ENCODE measurements around the gene BTG4.

BTG4 gene

DNA sequence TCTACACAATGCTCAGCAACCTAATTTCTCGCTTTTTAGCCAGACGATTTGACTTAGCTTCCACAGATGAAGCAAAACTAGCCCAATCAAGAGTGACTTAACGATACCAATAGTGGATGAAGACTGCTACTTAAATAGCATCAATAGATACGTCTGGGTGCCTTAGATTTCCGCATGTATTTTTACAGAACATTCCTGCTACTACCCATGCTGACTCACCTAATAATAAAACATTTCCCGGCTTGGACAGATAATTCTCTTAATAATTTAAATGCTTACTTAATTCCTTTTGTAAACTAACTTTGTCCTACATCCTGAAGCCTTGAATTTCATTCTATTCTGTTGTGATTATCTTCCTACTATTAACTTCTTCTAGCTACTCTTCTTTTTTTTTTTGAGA, 23.1 kb upstream of the BTG4 start:
- no peak for DNase-seq

DNA sequence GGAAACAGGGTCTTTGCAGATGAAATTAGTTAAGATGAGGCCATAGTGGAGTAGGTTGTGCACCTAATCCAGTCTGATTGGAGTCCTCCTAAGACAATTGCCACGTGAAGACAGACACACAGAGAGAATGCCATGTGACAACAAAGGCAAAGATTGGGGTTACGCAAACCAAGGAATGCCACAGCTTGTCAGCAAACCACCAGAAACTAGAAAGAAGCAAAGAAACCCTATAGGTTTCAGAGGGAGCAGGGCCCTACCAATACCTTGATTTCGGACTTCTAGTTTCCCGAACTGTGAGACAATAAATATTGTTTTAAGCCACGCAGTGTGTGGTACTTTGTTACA, 20.2 kb upstream of the BTG4 start:
- no peak for DNase-seq

- peak; percentile 97 for DNase-seq
Measured at GRCh38 chr11:111531687-111532364, 19.6 kb upstream of the BTG4 start.

DNA sequence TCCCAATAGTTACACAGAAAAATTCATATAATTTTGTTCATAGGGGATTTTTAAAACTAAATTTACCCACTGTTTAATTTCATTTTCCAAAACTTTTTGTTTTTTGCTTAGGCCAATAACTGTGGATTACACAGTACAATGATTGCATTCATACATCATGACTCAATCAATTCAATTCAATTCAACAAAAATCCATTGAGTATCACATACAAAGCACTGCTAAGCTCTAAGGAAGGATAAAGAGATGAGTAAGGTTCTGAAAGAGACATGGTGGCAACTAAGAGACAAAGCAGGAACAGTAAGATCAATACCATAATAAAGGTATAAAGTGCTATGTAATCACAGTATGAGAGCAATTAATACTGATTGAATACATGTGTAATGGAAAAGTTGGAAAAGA, 18.9 kb upstream of the BTG4 start:
- DNase-seq: peak; percentile 74

DNA sequence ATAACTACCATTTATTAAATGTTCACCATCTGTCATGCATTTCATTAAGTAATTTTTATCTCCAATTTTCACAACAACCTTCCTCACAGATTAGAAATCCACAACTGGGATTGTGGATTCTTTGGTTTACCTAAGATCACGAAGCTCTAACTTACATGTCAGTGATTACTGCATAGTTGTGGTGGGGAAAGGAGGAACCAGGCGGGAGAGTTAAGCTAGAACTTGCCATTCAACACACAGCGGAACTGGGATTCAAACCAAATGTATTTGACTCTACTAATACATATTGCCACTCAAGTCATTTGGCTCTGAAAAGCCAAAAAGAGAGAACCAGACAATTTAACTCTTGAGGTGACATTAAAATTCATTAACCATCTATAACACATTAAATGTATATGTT, 17.9 kb upstream of the BTG4 start:
- peak; percentile 42 for DNase-seq

DNA sequence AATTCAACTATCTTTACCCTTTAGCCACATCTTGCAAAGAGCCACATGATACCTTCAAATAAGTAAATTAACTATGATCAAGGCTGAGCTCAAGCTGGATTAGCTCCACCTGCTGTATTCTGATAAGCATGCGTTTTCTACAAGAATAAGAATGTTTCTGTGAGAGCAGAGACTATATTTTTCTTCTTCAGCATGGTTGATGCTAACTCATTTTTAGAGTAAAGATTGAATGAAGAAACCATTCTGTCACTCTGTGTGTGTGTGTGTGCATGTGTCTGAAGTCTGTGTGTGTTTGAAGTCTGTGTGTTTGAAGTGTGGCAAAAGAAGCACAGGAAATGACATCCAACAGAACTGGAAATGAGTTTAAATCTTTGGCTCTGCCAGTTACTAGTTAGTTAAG, 16.4 kb upstream of the BTG4 start:
- DNase-seq: peak; percentile 42

DNA sequence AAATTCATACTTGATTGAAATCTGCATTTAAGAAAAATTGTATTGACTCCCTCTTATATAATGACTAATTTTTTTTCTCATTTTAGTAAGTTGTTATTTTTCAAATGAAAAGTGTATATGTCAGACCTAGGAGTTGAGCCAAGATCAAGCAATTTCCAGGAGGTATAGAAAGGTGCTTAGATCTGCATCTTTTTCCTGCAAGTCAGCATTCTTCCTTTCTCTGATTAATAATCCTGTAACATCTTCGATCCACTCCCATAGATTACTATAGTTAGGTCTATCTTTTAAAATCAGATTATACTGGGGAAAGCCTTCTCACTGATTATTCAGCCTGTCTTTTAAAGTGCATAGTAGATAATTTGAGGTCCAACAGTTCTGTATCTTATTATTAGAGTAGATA, 15.1 kb upstream of the BTG4 start:
- DNase-seq: no peak

DNA sequence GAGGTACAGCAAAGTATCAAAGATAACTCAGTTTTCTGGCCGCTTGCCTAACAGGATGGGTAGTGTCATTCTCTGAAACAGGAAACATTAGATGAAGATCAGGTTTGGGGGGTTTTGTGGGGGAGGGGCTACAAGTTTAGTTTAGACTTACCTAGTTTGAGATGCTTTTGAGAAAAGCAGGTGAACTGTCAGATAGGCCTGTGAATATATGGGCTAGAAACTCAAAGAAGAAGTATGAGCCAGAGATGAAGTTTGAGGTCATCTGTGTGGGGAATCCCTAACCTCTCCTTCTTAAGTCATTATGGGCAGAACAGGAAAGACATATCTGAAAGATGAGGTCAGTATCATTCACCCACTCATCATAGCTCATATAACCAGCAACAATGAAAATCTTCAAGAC, 14.3 kb upstream of the BTG4 start:
- DNase-seq: peak; percentile 87

DNA sequence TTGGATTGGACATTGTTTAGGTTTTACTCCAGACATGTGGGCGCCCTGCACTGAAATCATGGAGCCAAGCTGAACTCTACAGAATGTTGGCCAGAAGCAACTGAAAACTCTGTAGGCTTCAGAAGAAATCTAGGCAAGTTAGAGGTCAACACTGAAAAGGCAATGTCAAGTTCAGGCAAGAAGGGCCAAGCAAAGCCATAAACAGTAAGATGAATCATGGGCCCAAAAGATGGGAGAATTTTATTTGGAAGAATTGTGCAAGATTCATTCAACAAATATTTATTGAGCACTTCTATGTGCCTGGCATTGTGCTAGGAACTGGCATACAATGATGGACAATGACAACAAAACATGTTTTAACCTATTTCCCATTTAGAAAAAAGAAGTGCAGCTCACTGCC, 13.3 kb upstream of the BTG4 start:
- DNase-seq: no peak

- DNase-seq: no peak
Measured at GRCh38 chr11:111524056-111524455, 11.9 kb upstream of the BTG4 start.

GRCh38 chr11:111523343-111523742, 11.2 kb upstream of the BTG4 start:
- DNase-seq: no peak

DNA sequence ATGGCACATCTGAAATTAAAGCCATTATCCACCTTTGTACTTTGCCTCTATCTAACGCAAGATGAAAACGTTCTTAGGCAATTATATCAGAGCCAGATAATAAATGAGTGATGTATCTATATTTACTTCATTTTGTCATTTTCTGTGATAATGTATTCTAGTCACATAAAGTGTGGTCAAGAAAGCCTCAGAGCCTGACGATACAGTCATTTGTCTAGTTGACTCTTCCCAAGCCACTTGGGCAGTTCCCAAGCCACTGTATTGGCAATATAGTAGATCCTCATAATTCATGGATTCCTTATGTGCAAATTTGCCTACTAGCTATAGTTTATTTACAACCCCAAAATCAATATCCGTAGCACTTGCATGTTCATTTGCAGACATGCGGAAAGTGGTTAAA, 10.2 kb upstream of the BTG4 start:
- DNase-seq: no peak

DNA sequence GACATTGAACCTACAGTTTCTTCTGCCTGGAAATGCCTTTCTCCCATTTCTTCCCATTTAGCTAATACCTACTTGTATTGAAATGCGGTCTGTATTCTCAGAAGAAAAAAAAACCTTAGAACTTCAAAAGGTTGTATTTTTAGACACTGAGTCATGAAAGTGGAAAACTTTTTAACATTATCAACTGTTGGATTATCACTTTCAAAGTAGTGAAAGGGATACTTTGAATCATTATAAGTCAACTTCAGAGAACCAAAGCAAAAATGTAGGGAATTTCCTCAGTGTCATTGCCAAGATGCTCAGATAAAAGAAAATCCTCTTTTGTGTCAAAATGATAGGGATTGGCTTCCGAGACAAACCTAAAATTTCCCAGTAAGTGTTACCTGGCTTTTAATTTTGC, 8.9 kb upstream of the BTG4 start:
- DNase-seq: peak; percentile 26

GRCh38 chr11:111520560-111520959, 8.4 kb upstream of the BTG4 start:
- peak; percentile 23 for DNase-seq

GRCh38 chr11:111518668-111519067, 6.5 kb upstream of the BTG4 start:
- no peak for DNase-seq

DNA sequence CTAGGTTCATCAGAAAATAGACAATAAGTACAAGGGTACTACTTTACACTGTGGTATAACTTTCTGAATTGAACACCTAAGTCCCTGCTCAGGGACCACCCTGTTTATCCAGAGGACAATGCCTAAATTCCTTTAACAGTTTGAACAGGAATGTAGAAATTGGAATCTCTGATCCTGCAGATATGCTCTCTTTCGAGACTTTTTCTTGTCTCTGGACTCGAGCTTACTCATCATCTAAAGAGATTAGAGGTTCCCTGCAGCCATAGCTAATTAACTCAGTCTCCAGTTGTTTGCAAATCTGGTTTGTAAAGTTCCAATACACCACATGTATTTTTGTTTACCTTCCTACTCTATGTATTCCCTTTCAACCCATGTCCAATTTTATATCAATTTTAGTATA, 3.4 kb upstream of the BTG4 start:
- DNase-seq: no peak

GRCh38 chr11:111514216-111515031, 2.2 kb upstream of the BTG4 start, which contains the start of gene HOATZ:
Gene HOATZ, plus strand, starts transcription at chr11:111514778. Its CDS starts 7 bp downstream, at chr11:111514785.
- no peak for DNase-seq

GRCh38 chr11:111513240-111513605, 1.0 kb upstream of the BTG4 start:
- DNase-seq: no peak

DNA sequence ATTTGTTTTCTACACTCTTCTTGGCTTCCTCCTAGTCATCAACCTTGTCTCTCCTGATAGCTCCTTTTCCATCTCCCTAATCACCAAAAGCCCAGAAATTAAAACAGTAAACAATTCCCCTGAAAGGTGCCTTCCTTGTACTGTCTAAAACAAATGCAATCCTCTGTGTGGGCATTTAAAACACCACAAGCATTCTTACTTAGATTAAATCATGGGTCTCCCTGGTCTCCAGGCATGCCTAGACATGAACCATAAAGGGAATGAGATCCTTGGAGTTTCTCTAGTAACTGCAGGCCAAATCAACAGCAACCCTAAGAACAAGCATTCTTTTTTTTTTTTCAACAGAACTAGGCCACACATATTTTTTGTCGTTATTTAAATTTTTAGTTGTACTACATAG, 1.9 kb downstream of the BTG4 start:
- DNase-seq: no peak

GRCh38 chr11:111502611-111503010, 9.6 kb downstream of the BTG4 start:
- DNase-seq: no peak

DNA sequence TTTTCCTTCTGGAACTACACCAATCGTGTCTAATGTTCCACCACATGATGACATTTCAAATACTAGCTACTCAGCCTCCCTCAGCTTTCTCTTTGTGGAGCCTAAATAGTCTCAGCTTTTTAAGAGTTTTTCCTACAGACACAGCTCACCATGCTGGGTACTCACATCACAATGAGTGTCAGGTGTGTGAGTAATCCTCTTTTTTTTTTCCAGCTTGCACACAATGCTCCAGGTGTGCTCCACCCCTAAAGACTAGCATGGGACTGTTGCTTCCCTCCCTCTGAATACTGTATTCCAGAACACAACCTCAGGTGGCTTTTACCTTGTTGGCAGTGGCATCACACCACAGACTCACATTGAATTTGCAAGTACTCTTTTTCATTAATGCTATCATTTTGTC, 11.7 kb downstream of the BTG4 start:
- DNase-seq: no peak

GRCh38 chr11:111499483-111499882, 12.7 kb downstream of the BTG4 start:
- DNase-seq: peak; percentile 38

- no peak for DNase-seq
Measured at GRCh38 chr11:111494040-111494439, 18.1 kb downstream of the BTG4 start.

- DNase-seq: no peak
Measured at GRCh38 chr11:111490496-111490895, 21.7 kb downstream of the BTG4 start.

DNA sequence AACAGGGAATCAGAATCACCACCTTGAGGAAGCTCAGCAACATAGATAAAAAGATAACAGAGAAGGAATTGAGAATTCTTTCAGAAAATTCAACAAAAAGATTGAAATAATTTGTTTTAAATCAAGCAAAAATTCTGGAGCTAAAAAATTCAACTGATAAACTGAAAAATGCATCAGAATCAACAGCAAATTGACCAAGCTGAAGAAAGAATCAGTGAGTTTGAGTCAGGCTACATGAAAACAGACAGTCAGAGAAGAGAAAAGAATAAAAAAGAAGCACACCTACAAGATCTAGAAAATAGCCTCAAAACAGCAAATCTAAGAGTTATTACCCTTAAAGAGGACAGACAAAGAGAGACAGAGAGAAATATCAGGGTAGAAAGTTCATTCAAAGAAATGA, 28.8 kb downstream of the BTG4 start:
- DNase-seq: no peak

Measured in HCEC 1CT (cell line).